Kidney (tissue), 14 donors: ENCODE measurements around the gene LMNA. TPM values are rescaled to one million over a fixed set of nuclear protein-coding genes. Genes with fewer than 3 reads are reported as not detected.
A peak's percentile ranks its signal among the peaks of the same experiment; 100 is the strongest.

Experiments
- DNase-seq, 5 donors: peaks; one replicate each; pipeline ENCODE4 v3.0.0-alpha.2; 2013 to 2020
- FAIRE-seq: peaks from 2 replicates; lab custom pipeline; 2012; peaks lifted over from hg19 to GRCh38; lab: Jason Lieb, UNC
- H3K27ac ChIP-seq, 2 donors: one replicate each; pipeline ENCODE4 v1.7.0; 2013; ENCODE audit warnings: low read depth in 2 of 2, low read length in 2 of 2, inconsistent platforms in 1 of 2
- H3K27me3 ChIP-seq: one replicate; pipeline ENCODE4 v1.7.1; 2013; ENCODE audit warnings: low read length, inconsistent platforms; ENCODE audit not compliant: control insufficient read depth, insufficient read depth
- H3K36me3 ChIP-seq, 3 donors: one replicate each; pipeline versions ENCODE4 v1.7.0 to v1.7.1; 2013; ENCODE audit warnings: low read length in 3 of 3, control low read depth in 1 of 3, inconsistent platforms in 1 of 3; ENCODE audit not compliant: insufficient read depth in 3 of 3, control insufficient read depth in 2 of 3
- H3K4me1 ChIP-seq, 3 donors: one replicate each; pipeline versions ENCODE4 v1.7.0 to v1.7.1; 2013; ENCODE audit warnings: low read length in 3 of 3, inconsistent platforms in 1 of 3, low read depth in 1 of 3; ENCODE audit not compliant: control insufficient read depth in 2 of 3, insufficient read depth in 2 of 3
- H3K4me3 ChIP-seq, 3 donors: one replicate each; pipeline versions ENCODE4 v1.7.0 to v1.8.1; 2013; ENCODE audit warnings: low read length in 3 of 3, control low read depth in 1 of 3, inconsistent platforms in 1 of 3
- H3K9ac ChIP-seq, 3 donors: one replicate each; pipeline versions ENCODE4 v1.7.0 to v1.7.1; 2013; ENCODE audit warnings: low read length in 3 of 3, control low read depth in 1 of 3, inconsistent platforms in 1 of 3
- H3K9me3 ChIP-seq, 3 donors: one replicate each; pipeline versions ENCODE4 v1.7.0 to v1.7.1; 2013; ENCODE audit warnings: low read length in 3 of 3, control low read depth in 1 of 3, inconsistent platforms in 1 of 3; ENCODE audit not compliant: control insufficient read depth in 2 of 3, insufficient read depth in 1 of 3
- CTCF ChIP-seq: IDR thresholded peaks from 3 replicates; pipeline ENCODE4 v1.5.1; 2012; ENCODE audit warnings: mild to moderate bottlenecking, moderate library complexity, borderline replicate concordance; ENCODE audit not compliant: insufficient read depth; ENCODE audit errors: extremely low read depth
- intact Hi-C: fragments of 100-400 bp; cut with DNase I; formaldehyde crosslinking; loops from one replicate; pipeline ENCODE4 v1.11.1; 2022
- polyA plus RNA-seq: library from polyadenylated mRNA; stranded (reverse); fragments of 350-450 nt; fragmentation: Illumina TruSeq; extraction: RNeasy Lipid Tissue Mini Kit (QIAGEN cat#74804); gene quantifications from one replicate; pipeline ENCODE4 v1.2.3, GENCODE V29; 2014; ENCODE audit warnings: low read depth, low replicate concordance; ENCODE audit not compliant: insufficient read depth
- total RNA-seq: library from RNA; stranded (reverse); fragmentation: NEBNext Ultra II Directional; extraction: Animal tissue kit (Norgen Biotek cat#: 25700); gene quantifications from one replicate; pipeline ENCODE4 v1.2.1, GENCODE V29; 2021
- donor health status: control.
- donor health status: control.
- donor health status: control.
- donor health status: control.
- donor health status: control.
- donor health status: DM: yes; HTN: yes; CAD: no.
- donor health status: Normal renal cell carcinoma (clear cell type).

The LMNA gene
- total and polyA plus RNA-seq, 2 donors from 2014 or later: 145 to 384 TPM

- no peak overlapping the region for H3K4me3 ChIP-seq
- intact Hi-C loops: loop anchor here (5.0 kb wide), 2 partner anchors 46 to 131 kb away; no protein-coding TSS in a partner anchor
- peaks cover 0 to 4% (median 0%) of the 10 kb centered on the region in 3 donors for H3K4me1 ChIP-seq
- peak; percentile 79 for TF ChIP-seq CTCF
- H3K27me3 ChIP-seq: no peaks in the 10 kb centered on the region
- no peaks in the 10 kb centered on the region for H3K9me3 ChIP-seq
- no peak overlapping the region for H3K27ac ChIP-seq
- no peaks in the 10 kb centered on the region for H3K36me3 ChIP-seq
- no peak overlapping the region for H3K9ac ChIP-seq
- FAIRE-seq (no peak), DNase-seq (peak; percentile 86 to 94 (median 89))
These were observed 23.7 kb upstream of the LMNA start for GRCh38 chr1:156090840-156091188.

- Histone ChIP-seq H3K9me3 (no peaks in the 10 kb centered on the region), H3K27me3 (no peaks in the 10 kb centered on the region), H3K4me1 (no peaks in the 10 kb centered on the region), H3K27ac (no peak overlapping the region), H3K36me3 (no peaks in the 10 kb centered on the region), H3K9ac (no peak overlapping the region), H3K4me3 (no peak overlapping the region)
- no peak for DNase-seq
- no peak for TF ChIP-seq CTCF
- intact Hi-C loops: loop anchor here (5.0 kb wide), 2 partner anchors 46 to 131 kb away; no protein-coding TSS in a partner anchor
- FAIRE-seq: no peak
These were observed 22.9 kb upstream of the LMNA start for GRCh38 chr1:156091610-156092009.

GRCh38 chr1:156095906-156096508 is 18.5 kb upstream of the LMNA start:
- H3K9ac ChIP-seq: peak overlapping the region in 1 of 3 donors; percentile 60

More at GRCh38 chr1:156095906-156096508, 18.5 kb upstream of the LMNA start:
- H3K27ac ChIP-seq: no peak overlapping the region
- TF ChIP-seq CTCF: no peak
- H3K27me3 ChIP-seq: no peaks in the 10 kb centered on the region
- intact Hi-C loops: no loop called here
- H3K36me3 ChIP-seq: no peaks in the 10 kb centered on the region
- FAIRE-seq (no peak), DNase-seq (peak in 1 of 5 donors; percentile 16)
- peaks cover 0 to 13% (median 10%) of the 10 kb centered on the region in 3 donors for H3K4me1 ChIP-seq
- no peak overlapping the region for H3K4me3 ChIP-seq
- no peaks in the 10 kb centered on the region for H3K9me3 ChIP-seq
